Left lobe of liver (tissue), 2 donors: ENCODE data around the gene CPLANE2. TPM values are rescaled to one million over a fixed set of nuclear protein-coding genes. Genes with fewer than 3 reads are reported as not detected.
A peak's percentile ranks its signal among the peaks of the same experiment; 100 is the strongest.
"Not testable (repeated sequence)": the region's sequence is repeated elsewhere in the genome, so short reads cannot be mapped to it uniquely, and the experiment has no call there.

ENCODE experiments used
- ATAC-seq: fragments of 200-7000 bp; cut with Tn5 transposase; one replicate; pipeline ENCODE4 v1.9.1; 2020; ENCODE audit warnings: mild to moderate bottlenecking, moderate library complexity
- DNase-seq: peaks from one replicate; pipeline ENCODE4 v3.0.0-alpha.2; 2020; ENCODE audit warnings: low spot score
- total RNA-seq: library from RNA; stranded (reverse); gene quantifications from one replicate; pipeline ENCODE4 v1.2.1, GENCODE V29; 2021
- donor health status: DM: no; HTN: no; CAD: no; lungs with moderate emphysema.
- donor health status: DM: no; HTN: yes; CAD: no.

Gene CPLANE2
- total RNA-seq, 1 donor from 2014 or later, result 4.7 TPM

- no peak for ATAC-seq
- DNase-seq, result no peak
Measured at GRCh38 chr1:16231331-16232315, 5.4 kb downstream of the CPLANE2 start.

GRCh38 chr1:16230744-16231143 is 6.2 kb downstream of the CPLANE2 start:
- ATAC-seq, result no peak
- DNase-seq, result no peak

GRCh38 chr1:16229976-16230740 is 6.8 kb downstream of the CPLANE2 start:
- no peak for DNase-seq
- ATAC-seq, result no peak

- ATAC-seq, result peak; percentile 97
Measured at GRCh38 chr1:16226490-16227179, 10.3 kb downstream of the CPLANE2 start.

GRCh38 chr1:16226129-16226489 is 10.9 kb downstream of the CPLANE2 start:
- ATAC-seq (no peak), DNase-seq (no peak)

More at GRCh38 chr1:16226490-16227179, 10.3 kb downstream of the CPLANE2 start:
- peak; percentile 89 for DNase-seq

GRCh38 chr1:16224472-16224871 is 12.5 kb downstream of the CPLANE2 start:
- DNase-seq, result no peak

GRCh38 chr1:16222716-16223115 is 14.3 kb downstream of the CPLANE2 start:
- not testable (repeated sequence) for ATAC-seq

More at GRCh38 chr1:16224472-16224871, 12.5 kb downstream of the CPLANE2 start:
- no peak for ATAC-seq

GRCh38 chr1:16221499-16221898 is 15.5 kb downstream of the CPLANE2 start:
- DNase-seq (no peak), ATAC-seq (no peak)

More at GRCh38 chr1:16222716-16223115, 14.3 kb downstream of the CPLANE2 start:
- not testable (repeated sequence) for DNase-seq

- peak; percentile 20 for ATAC-seq
- no peak for DNase-seq
Measured at GRCh38 chr1:16219968-16220500, 16.9 kb downstream of the CPLANE2 start.

GRCh38 chr1:16218674-16219071 is 18.3 kb downstream of the CPLANE2 start:
- DNase-seq (no peak), ATAC-seq (no peak)

GRCh38 chr1:16218014-16218673 is 18.8 kb downstream of the CPLANE2 start:
- ATAC-seq, result no peak
- DNase-seq, result no peak

- DNase-seq, result peak; percentile 98
- ATAC-seq, result peak; percentile 96
Measured at GRCh38 chr1:16217061-16217785, 19.8 kb downstream of the CPLANE2 start.

GRCh38 chr1:16215882-16216753 is 20.9 kb downstream of the CPLANE2 start:
- peak; percentile 73 for DNase-seq
- ATAC-seq, result peak; percentile 28

GRCh38 chr1:16215240-16215639 is 21.7 kb downstream of the CPLANE2 start:
- not testable (repeated sequence) for ATAC-seq, DNase-seq

GRCh38 chr1:16213544-16213943 is 23.4 kb downstream of the CPLANE2 start:
- ATAC-seq, result not testable (repeated sequence)

GRCh38 chr1:16213013-16213412 is 24.0 kb downstream of the CPLANE2 start:
- DNase-seq (no peak), ATAC-seq (no peak)

More at GRCh38 chr1:16213544-16213943, 23.4 kb downstream of the CPLANE2 start:
- not testable (repeated sequence) for DNase-seq

- DNase-seq (no peak), ATAC-seq (no peak)
Measured at GRCh38 chr1:16212251-16212961, 24.6 kb downstream of the CPLANE2 start, which contains the start of gene ARHGEF19. TSS of gene ARHGEF19 (minus strand) at chr1:16212652. CDS start at chr1:16209054, 3,598 bp downstream.

GRCh38 chr1:16211824-16212223 is 25.2 kb downstream of the CPLANE2 start:
- no peak for ATAC-seq
- no peak for DNase-seq
